NOMO-1 (cell line): Measurements from ENCODE around the gene KNDC1.
"Not testable (repeated sequence)": the region's sequence is repeated elsewhere in the genome, so short reads cannot be mapped to it uniquely, and the experiment has no call there.

ENCODE experiments used
- DNase-seq, 2 experiments: peaks; one replicate each; lab custom pipeline; 2025; ENCODE audit not compliant: unreplicated experiment in 2 of 2; lab: John Stamatoyannopoulos, UW

The KNDC1 gene

DNA sequence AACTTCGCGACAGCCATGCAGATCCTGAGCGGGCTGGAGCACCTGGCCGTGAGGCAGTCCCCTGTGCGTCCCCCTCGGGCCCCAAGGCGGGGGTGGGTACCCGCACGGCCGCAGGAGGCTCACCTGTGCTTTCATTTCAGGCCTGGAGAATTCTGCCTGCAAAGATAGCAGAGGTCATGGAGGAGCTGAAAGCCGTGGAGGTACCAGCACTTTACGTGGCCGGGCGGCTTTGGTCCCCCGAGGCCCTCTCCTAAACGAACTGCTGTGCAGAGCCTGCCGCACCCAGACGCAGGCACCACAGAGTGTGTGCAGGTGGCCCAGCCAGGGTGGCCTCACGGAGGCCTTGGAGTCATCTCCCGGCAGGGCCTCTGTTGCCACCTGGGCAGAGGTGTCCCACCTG is 58.9 kb downstream of the KNDC1 start:
- DNase-seq = no peak

DNA sequence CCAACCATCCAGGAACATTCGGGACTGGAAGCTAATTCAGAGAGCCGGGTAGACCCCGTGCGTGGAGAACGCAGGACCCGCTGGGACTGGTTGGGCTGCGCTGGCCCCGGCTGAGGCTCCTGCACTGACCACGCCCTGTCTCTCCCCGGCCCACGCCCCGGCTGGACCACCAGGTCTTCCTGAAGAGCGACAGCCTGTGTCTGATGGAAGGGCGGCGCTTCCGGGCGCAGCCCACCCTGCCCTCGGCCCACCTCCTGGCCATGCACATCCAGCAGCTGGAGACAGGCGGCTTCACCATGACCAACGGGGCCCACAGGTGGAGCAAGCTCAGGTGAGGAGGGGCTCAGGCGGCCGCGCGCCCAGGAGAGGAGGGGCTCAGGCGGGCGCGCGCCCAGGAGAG is 59.8 kb downstream of the KNDC1 start:
- DNase-seq = no peak

DNA sequence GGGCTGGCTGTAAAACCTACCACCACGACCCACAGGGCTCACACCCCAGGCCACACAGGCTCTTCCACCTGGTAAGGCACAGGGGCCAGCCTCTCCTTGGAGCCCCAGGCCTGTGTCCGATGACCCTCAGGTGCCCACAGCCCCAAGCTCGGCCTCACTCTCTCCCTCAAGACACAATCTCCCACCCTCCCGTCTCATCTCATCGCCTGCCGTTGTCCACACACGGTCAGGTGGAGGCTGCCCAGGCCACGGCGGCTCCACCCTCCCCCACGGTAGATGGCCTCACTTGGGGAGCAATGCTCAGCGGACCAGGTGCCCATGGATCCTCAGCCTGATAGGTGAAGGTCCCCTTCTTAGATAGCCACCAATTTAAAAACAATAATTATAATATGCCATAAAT is 61.3 kb downstream of the KNDC1 start:
- no peak for DNase-seq

DNA sequence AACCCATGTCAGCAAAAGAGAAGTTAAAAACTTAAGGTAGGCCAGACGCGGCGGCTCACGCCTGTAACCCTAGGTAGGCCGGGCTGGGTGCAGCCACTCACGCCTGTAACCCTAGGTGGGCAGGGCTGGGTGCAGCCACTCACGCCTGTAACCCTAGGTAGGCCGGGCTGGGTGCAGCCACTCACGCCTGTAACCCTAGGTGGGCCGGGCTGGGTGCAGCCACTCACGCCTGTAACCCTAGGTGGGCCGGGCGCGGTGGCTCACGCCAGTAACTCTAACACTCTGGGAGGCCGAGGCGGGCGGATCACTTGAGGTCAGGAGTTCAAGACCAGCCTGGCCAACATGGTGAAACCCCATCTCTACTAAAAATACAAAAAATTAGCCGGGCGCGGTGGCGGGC is 61.7 kb downstream of the KNDC1 start:
- not testable (repeated sequence) for DNase-seq

DNA sequence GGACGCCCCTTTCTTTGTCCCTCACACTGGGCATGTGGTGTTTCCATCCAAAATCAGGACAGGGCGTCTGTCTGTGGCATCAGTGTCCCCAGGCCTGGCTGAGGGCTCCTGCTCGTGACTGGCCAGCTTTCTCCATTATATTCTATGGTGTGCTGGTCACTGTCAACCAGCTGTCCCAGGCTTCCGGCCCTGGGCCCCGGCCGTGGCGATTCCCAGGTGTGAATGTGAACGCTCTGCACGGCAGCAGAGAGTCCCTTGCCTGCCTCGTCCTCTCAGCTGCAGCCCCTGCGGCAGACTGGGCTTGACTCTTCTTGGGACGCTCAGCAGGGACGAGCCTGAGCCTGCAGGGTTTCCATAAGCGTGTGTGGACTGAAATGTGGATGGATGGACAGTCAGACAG is 64.1 kb downstream of the KNDC1 start:
- no peak for DNase-seq

DNA sequence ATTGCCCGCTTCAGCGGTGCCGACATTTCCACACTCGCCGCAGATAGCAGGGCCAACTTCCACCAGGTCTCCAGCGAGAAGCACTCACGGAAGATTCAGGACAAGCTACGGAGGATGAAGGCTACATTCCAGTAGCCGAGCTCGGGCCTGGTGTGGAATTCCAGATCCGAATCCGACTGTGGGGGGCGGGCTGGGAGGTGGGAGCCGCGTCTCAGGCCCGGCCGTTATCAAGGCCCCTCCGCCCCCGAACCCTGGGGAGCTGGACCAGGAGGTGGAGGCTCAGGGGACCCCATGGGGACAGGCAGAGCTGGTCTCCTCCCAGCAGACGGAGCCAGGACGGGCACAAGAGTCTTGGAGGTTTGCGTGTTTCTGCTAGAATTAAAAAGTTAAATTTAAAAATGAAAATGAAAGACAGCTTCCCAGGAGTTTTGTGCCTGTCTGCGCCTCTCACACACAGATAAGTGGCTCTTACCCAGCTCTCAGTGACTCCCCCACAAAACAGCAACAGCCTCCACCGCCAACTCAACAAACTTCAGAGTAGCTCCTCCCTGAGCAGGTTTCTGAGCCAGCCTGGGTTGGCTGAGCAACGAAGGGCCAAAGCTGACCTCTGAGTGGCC is 64.8 kb downstream of the KNDC1 start:
- no peak for DNase-seq

DNA sequence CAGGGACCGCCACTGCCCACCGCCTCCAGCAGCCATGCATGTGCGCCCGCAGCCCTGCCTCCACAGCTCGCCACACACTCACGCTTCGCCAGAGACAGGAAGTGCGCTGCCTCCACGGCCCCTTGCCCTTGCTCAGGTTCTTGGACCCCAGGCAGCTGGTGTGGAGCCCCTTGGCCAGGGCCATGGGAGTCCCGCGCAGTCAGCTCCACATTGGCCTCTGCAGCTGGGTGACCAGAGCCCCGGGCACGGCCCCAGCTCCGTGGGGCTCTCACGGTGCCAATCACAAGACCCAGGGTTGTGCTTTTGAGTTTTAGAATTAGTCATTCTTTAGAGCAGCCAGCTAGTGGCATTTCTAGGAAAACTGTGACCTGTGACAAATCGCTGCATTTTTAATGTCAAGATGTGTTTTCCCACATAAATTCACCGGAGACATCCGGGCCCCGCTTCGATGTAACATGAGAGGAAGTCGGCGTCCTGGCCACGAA is 65.7 kb downstream of the KNDC1 start:
- no peak for DNase-seq

DNA sequence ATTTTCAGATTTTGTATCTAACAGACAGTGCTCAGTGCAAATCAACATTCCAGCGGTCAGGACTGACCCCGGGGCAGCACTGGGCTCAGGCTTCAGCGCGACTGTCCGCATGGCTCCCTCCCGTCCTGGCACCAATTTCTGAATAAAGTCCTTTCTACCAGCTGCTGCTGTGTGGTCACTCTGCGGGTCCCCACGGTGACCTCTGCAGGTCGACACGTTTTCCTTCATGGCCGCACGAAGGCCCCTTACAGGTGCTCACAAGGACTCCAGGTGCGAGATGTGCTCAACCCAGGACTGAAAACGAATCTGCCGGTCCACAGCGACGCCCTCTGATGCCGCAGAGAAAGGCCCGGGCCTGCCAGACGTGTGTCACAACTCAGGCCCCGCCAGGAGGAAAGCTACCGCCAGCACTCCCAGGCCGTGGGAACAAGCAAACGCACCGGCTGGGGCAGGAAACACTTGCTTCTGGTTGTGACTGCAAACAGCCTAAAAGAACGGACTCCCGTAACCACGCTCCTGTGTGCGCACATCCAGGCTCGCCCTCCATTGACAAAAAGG is 66.3 kb downstream of the KNDC1 start:
- DNase-seq = no peak

DNA sequence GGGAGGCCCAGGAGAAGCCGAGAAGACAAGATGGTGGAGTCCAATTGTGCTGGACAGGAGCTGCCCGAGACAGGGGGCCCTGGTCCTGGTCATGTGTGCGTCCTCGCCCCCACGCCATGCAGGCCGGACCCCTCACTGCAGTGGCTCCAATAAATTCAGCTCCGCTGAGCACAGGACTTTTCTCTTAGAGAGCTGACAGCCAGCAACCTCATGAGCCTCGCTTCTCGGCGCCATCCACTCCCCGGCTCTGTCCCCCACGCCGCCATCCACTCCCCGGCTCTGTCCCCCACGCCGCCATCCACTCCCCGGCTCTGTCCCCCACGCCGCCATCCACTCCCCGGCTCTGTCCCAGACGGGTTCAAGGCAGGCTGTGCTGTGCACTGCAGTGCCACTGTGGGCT is 67.2 kb downstream of the KNDC1 start:
- no peak for DNase-seq

DNA sequence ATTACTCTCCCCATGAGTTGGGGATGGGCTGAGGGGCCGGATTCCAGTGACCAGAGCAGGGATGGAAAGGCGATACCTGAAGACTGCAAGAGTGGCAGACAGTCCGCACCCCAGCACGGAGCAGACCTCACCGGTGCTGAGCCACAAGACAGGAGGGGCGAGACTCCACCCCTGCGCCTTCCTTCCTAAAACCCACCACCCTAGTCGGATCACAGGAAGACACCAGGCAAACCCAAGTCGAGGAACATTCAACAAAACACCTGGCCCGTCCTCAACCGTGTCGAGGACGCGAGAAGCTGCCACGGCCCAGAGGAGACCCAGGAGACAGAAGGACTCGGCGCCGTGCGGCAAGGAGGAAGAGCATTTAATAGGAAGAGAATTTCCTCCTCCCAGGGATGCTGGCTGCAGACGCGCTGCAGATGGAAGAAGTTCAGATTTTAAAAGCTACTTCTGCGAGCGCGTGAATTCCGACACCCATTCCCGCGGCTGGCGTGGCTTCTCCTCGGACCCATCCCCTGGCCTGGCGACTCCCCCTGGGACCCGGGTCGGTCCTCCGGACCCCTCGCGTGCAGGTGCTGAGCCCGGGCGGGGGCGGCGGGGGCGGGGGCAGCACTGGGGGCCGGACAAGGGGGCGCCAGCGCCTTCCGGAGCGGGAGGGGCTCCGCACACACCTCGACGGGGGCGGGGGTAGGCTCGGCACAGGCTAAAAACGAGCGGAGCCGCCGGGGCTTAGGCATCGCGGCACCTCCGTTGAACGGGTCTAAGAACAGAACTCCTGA is 69.4 kb downstream of the KNDC1 start:
- DNase-seq = no peak

DNA sequence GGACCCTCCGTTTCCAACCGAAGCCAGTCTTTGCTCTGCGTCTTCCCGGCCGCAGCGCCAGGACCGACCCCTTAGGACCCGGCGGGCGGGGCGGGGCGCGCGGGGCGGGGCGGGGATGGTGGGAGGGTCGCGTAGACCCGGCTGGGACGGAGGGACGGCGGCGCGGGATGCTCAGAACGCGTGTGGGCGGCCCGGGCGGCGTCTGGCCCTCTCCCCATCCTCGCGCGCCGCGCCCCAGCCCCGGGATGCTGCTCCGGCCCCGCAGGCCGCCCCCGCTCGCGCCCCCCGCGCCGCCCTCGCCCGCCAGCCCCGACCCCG is 70.0 kb downstream of the KNDC1 start, which contains the start of gene UTF1:
Gene UTF1 (plus strand): TSS at position 174 of the 318 bp plus-strand sequence. CDS start 72 bp downstream, at position 246.
- no peak for DNase-seq

DNA sequence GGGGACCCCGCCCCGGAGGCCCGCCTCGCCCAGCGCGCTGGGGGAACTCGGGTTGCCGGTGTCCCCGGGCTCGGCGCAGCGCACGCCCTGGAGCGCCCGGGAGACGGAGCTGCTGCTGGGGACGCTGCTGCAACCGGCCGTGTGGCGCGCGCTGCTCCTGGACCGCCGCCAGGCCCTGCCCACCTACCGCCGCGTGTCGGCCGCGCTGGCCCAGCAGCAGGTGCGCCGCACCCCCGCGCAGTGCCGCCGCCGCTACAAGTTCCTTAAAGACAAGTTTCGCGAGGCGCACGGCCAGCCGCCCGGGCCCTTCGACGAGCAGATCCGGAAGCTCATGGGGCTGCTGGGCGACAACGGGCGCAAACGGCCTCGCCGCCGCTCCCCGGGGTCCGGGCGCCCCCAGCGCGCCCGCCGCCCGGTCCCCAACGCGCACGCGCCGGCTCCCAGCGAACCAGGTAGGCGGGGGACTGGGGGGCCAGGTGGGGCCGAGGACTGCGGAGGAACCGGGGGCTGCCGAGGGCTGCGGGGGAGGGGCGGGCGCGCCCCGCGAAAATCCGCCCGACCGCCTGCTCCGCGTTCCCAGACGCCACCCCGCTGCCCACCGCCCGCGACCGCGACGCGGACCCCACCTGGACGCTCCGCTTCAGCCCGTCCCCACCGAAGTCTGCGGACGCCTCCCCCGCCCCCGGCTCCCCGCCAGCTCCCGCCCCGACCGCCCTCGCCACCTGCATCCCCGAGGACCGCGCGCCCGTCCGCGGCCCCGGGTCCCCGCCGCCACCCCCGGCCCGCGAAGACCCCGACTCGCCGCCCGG is 70.6 kb downstream of the KNDC1 start:
- peak; percentile 68 to 82 for DNase-seq

DNA sequence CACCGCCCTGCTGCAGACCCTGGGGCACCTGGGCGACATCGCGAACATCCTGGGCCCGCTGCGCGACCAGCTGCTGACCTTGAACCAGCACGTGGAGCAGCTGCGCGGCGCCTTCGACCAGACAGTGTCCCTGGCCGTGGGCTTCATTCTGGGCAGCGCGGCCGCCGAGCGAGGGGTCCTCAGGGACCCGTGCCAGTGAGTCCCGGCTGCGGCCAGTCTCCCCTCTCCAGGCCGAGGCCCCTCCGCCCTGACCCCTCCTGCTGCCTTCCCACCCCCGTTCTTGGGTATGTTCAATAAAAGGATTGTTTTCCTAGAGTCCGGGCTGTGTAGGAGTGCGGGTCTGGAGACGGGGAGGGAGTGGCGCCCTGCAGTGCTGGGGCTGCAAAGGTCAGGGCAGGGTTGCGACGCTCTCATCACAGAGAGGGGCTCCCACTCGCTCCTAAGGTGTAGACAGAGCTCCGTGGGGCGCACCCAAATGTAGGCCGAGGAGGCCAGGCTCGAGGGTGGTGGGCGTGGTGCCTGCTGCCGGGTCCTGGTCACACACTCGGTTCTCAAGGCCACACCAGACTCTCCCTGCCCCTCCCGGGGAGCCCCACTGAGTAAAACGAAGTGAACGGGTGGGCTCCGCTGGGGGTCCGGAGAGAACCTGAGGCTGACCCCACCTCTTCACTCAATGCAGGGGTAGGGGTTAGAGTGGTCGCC is 71.4 kb downstream of the KNDC1 start:
- no peak for DNase-seq

DNA sequence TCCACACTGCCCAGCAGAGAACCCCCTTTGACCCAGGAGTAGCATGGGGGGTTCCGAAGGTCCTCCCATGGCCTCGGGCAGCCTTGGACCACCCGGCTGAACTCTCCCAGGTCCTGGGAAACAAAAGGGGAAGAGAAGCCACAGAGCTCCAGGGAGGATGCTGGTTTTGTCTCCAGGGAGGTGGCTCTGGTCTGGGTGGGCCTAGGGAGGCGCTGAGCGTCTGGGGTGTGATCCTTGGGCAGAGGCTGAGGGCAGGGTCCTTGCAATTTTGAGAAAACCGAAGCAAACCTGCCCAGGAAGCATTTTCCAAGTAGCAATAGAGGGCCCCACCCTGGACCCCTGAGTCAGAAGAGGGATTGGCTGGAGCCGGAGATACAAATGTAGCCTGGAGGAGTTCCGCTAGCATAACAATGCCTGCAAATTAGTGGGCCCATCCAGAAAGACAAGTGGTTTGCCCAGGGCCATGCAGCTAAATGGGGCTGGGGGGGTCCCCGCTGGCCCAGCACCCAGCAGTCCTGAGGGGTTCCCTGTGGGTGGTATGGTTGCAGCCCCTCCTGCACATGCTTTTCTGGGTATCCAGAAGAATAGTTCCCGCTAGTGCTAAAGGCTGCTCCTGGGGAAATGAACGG is 72.0 kb downstream of the KNDC1 start:
- DNase-seq = no peak

DNA sequence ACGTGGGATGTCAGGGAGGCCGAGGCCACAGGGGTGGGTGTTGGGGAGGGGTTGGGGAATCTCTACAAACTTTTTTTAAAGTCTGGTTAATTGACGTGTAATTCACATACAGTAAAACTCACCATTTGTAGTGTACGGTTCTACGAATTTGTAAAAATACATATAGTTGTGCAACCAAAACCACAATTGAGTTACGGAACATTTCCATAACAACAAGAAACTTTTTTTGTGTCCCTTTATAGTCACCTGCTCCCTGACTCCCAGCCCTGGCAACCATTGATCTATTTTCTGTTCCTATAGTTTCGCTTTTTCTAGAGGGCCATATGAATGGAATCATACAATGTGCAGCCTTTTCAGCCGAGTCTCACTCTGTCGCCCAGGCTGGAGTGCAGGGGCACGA is 74.8 kb downstream of the KNDC1 start:
- peak in 1 of 2 experiments; percentile 44 for DNase-seq

DNA sequence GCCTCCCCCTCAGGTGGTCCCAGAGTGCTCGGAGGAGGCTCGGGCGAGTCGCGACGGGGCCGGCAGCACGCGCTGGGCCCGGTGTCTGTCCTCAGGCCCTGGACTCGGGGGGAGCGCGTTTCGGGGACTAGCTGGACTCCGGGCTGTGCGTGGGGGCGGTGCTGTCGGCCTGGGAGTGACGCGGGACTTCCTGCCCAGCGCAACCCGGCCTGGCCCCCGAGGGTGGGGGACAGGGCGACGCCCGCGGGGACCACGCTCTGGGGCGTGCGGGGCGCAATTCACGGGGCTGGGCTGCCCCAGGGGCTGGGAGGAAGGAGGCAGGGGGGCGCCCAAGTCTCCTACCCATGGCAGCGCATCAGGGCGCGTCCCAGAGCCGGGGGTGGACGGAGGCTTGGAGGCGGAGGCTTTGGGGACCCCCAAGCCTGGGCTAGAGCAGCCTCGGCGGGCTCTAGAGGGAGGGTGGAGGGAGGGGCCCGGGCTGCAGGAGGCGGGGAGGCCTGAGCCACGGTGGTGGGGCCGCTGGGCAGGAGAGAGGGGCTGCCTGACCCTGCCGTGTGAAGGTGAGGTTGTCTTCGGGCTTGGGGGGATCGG is 75.3 kb downstream of the KNDC1 start:
- DNase-seq = peak in 1 of 2 experiments; percentile 11

DNA sequence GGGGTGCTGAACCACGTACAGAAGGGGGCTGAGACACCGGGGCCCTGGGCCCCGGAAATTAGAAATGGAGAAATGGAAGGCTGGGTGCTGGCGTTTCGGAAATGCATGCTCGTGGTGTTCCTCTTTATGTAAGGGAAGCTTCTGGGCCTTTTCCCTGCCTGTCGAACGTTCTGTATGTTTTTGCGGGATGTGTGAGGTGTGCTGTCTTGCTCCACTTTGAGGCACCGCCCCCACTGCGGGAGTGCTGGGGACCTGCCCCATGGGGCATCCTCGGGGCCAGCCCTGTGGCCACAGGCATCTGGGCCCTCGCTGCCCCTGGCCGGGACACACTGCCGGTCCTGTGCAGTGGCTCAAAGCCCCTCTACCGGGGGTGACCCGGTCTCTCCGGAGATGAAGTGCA is 75.9 kb downstream of the KNDC1 start:
- DNase-seq = peak in 1 of 2 experiments; percentile 13

DNA sequence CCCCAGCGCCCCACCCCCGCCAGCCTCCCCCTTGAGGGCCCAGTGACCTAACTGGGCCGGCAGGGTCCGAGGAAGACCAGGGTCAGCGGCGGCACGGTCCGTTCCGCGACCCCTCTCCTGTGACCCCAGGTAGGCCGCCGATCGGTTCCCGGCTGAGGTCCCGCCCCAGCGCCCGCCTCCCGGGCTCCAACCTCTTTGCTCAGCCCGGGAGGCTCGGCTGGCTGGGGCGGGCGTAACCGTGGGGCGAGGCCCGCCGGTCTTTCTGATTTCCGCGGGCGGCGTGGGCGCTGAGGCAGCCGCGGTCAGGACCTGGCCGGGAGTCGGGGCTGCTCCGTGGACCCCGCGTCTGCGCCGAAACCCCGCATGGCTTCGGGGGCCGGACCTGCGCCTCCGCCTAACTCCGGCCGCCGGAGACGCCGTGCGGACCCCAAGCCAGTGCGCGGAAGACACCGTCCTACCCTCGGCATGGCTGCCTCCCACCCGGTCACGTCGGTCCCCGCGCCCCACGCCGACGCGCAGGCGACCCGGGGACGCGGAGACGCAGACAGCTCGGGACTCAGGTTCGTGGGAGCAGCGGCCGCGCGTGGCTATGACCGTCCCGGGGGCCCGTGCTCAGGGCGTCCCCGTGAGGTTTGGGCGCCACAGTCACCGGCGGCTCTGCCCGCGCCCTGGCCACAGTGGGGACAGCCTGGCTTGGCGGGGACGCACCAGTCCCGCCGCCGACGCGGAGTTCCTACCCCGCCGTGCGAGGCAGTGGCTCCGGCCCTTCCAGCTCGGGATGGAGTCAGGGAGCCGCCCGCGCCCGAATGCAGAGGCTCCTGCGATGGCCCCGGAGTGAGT is 76.6 kb downstream of the KNDC1 start:
- DNase-seq = no peak

DNA sequence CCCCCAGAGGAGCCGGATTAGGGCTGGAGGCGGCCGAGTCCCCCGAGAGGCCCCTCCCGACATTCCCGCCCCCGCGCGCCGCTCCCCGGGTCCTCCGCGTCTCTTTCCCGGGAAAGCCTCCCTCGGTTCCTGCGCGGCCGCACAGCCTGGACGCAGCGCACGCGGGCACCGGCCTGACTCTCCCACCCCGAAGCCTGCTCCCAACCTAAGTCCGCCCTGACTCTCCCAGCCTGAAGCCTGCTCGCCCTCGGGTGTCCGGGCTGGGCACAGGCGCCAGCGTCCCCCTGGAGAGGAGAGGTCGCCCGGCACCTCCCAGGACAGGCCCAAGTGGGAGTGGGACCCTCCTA is 77.2 kb downstream of the KNDC1 start:
- DNase-seq = no peak
